ENCODE data around the gene WFDC5. TPM values are rescaled to one million over a fixed set of nuclear protein-coding genes. Genes with fewer than 3 reads are reported as not detected.
"Not testable (repeated sequence)": the region's sequence is repeated elsewhere in the genome, so short reads cannot be mapped to it uniquely, and the experiment has no call there.

The WFDC5 gene
- total and polyA plus RNA-seq, 8 donors = 3.7 TPM; not detected in 7

DNA sequence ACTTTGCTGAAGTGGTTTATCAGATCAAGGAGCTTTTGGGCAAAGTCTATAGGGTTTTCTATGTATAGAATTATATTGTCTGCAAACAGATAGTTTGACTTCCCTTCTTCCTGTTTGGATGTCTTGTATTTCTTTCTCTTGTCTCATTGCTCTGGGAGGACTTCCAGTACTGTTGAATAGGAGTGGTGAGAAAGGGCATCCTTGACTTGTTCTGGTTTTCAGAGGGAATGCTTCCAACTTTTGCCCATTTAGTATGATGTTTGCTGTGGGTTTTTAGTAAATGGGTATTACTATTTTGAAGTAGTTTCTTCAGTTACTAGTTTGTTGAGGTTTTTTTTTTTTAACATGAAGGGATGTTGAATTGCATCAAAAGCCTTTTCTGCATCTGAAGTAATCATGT lies 50.2 kb downstream of the WFDC5 start:
- Histone ChIP-seq H3K27ac (no peak overlapping the region), H3K27me3 (no peaks in the 10 kb centered on the region), H3K9me3 (no peaks in the 10 kb centered on the region), H3K4me3 (no peak overlapping the region), H3K36me3 (peaks cover 0 to 21% (median 3%) of the 10 kb centered on the region in 4 donors), H3K4me1 (peaks cover 0 to 15% (median 3%) of the 10 kb centered on the region in 4 donors)
- TF ChIP-seq EP300 (IDR thresholded peaks at IDR 0.05) (no peak), POLR2A (IDR thresholded peaks at IDR 0.05) (no peak), POLR2AphosphoS5 (IDR thresholded peaks at IDR 0.05) (no peak)
- TF ChIP-seq, protein P1, sequence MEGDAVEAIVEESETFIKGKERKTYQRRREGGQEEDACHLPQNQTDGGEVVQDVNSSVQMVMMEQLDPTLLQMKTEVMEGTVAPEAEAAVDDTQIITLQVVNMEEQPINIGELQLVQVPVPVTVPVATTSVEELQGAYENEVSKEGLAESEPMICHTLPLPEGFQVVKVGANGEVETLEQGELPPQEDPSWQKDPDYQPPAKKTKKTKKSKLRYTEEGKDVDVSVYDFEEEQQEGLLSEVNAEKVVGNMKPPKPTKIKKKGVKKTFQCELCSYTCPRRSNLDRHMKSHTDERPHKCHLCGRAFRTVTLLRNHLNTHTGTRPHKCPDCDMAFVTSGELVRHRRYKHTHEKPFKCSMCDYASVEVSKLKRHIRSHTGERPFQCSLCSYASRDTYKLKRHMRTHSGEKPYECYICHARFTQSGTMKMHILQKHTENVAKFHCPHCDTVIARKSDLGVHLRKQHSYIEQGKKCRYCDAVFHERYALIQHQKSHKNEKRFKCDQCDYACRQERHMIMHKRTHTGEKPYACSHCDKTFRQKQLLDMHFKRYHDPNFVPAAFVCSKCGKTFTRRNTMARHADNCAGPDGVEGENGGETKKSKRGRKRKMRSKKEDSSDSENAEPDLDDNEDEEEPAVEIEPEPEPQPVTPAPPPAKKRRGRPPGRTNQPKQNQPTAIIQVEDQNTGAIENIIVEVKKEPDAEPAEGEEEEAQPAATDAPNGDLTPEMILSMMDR (IDR thresholded peaks at IDR 0.05) = no peak
- DNase-seq = no peak
- intact Hi-C loops (cut with DNase I; ENCODE audit: low total_unique reads) = no loop called here

DNA sequence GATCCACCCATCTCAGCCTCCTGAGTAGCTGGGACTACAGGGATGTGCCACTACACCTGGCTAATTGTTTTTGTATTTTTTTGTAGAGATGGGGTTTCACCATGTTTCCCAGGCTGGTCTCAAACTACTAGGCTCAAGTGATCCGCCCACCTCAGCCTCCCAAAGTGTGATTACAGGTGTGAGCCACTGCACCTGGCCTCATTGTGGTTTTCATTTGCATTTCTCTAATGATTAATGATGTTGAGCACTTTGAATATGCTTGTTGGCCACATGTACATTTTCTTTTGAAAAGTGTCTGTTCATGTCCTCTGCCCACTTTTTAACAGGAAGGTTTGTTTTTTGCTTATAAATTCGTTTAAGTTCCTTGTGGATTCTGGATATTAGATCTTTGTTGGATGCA lies 51.9 kb downstream of the WFDC5 start:
- Histone ChIP-seq H3K4me1 (peaks cover 0 to 13% (median 0%) of the 10 kb centered on the region in 4 donors), H3K36me3 (peaks cover 0 to 19% (median 1%) of the 10 kb centered on the region in 4 donors)
- H3K27me3 ChIP-seq; DNase-seq; intact Hi-C loops (cut with DNase I; ENCODE audit: low total_unique reads); H3K4me3 ChIP-seq; H3K27ac ChIP-seq; H3K9me3 ChIP-seq: not testable (repeated sequence)
- WGBS, 5 donors = 82 to 97% (median 90%) methylated on average over 2 of the region's 2 CpGs

DNA sequence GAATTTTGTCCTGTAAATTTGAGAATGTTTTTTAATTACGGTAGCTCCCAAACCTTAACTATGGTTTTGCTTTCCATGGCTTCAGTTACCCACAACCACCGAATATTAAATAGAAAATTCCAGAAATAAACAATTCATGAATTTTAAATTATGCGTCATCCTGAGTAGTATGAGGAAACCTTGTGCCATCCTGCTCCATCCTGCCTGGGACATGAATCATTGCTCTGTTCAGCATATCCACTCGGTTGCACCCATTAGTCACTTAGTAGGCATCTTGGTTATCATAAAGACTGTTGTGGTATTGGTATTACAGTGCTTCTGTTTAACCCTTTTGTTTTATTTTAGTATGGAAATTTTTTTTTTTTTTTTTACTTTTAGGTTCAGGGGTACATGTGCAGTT lies 53.7 kb downstream of the WFDC5 start:
- H3K36me3 ChIP-seq = peaks cover 0 to 21% (median 8%) of the 10 kb centered on the region in 4 donors
- H3K4me3 ChIP-seq = no peak overlapping the region
- no peak overlapping the region for H3K27ac ChIP-seq
- H3K4me1 ChIP-seq = peaks cover 0 to 23% (median 5%) of the 10 kb centered on the region in 4 donors
- DNase-seq = no peak
- no peaks in the 10 kb centered on the region for H3K9me3 ChIP-seq
- intact Hi-C loops (cut with DNase I; ENCODE audit: low total_unique reads) = no loop called here
- 79 to 93% (median 88%) methylated on average over 4 of the region's 4 CpGs for WGBS, 5 donors
- TF ChIP-seq, protein P1 (IDR thresholded peaks at IDR 0.05) = no peak
- TF ChIP-seq EP300 (IDR thresholded peaks at IDR 0.05) (no peak), POLR2AphosphoS5 (IDR thresholded peaks at IDR 0.05) (no peak), POLR2A (IDR thresholded peaks at IDR 0.05) (no peak)
- H3K27me3 ChIP-seq = no peaks in the 10 kb centered on the region

DNA sequence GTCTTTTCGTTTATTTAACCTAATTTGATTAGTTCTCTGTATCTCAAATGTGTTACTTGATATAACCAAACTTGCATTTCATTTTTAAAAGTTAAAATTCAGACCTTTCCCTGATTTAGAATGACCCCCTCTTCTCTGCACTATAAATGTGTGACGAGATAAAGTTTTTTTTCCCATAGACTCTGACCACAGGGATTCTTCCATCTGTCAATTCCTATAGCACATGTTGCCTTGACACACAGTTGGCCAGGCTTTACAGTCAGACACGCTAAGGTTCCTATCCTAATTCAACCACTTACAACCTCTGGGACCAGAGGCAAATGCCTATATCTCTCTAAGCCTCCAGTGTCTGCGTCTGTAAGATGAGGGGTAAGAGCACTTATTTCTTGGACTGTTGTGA lies 54.7 kb downstream of the WFDC5 start:
- DNase-seq = no peak
- Histone ChIP-seq H3K4me1 (peaks cover 0 to 26% (median 5%) of the 10 kb centered on the region in 4 donors), H3K4me3 (no peak overlapping the region), H3K9me3 (no peaks in the 10 kb centered on the region), H3K36me3 (peaks cover 0 to 26% (median 8%) of the 10 kb centered on the region in 4 donors), H3K27ac (no peak overlapping the region), H3K27me3 (no peaks in the 10 kb centered on the region)
- TF ChIP-seq POLR2A (IDR thresholded peaks at IDR 0.05) (no peak), EP300 (IDR thresholded peaks at IDR 0.05) (no peak), POLR2AphosphoS5 (IDR thresholded peaks at IDR 0.05) (no peak)
- TF ChIP-seq, protein P1 (IDR thresholded peaks at IDR 0.05) = no peak
- WGBS, 5 donors = 86 to 91% (median 88%) methylated on average over 4 of the region's 4 CpGs
- intact Hi-C loops (cut with DNase I; ENCODE audit: low total_unique reads) = no loop called here

Other genes starting within 250 kb of the WFDC5 start
- gene YWHAB, start 229.5 kb downstream of the WFDC5 start, total RNA-seq = 100 to 1,000 TPM in 3 of 5 donors, 10 to 100 TPM in 2; 52.2 to 131 (median 109) TPM
- 100 to 1,000 TPM in 1 of 3 donors, 10 to 100 TPM in 2; 71.8 to 135 (median 76.9) TPM for gene YWHAB, start 229.5 kb downstream of the WFDC5 start, polyA plus RNA-seq
- gene PABPC1L, start 205.1 kb downstream of the WFDC5 start, total RNA-seq = 100 to 1,000 TPM in 1 of 5 donors, 10 to 100 TPM in 3, 1 to 10 TPM in 1; 8.6 to 106 (median 32.0) TPM
- gene PABPC1L, start 205.1 kb downstream of the WFDC5 start, polyA plus RNA-seq = 10 to 100 TPM; 15.0 to 38.9 (median 23.3) TPM
- gene TOMM34, start 154.8 kb downstream of the WFDC5 start, total RNA-seq = 10 to 100 TPM in 1 of 5 donors, 1 to 10 TPM in 4; 1.7 to 11.6 (median 4.9) TPM
- gene TOMM34, start 154.8 kb downstream of the WFDC5 start, polyA plus RNA-seq = 10 to 100 TPM; 14.4 to 15.7 (median 15.4) TPM
- 10 to 100 TPM; 16.5 to 49.6 (median 22.3) TPM for gene STK4, start 148.7 kb downstream of the WFDC5 start, total RNA-seq
- 1 to 10 TPM; 4.8 to 6.5 (median 6.4) TPM for gene STK4, start 148.7 kb downstream of the WFDC5 start, polyA plus RNA-seq
- not detected for gene KCNS1, start 14.0 kb downstream of the WFDC5 start, total RNA-seq
- under 1 TPM in 1 of 3 donors, not detected in 2; 0.30 TPM for gene KCNS1, start 14.0 kb downstream of the WFDC5 start, polyA plus RNA-seq
- gene WFDC12, start 9.3 kb upstream of the WFDC5 start, total RNA-seq = not detected
- gene WFDC12, start 9.3 kb upstream of the WFDC5 start, polyA plus RNA-seq = under 1 TPM in 1 of 3 donors, not detected in 2; 0.15 TPM
- 10 to 100 TPM in 1 of 5 donors, 1 to 10 TPM in 2, not detected in 2; 1.6 to 90.4 (median 2.3) TPM for gene PI3, start 59.7 kb upstream of the WFDC5 start, total RNA-seq
- 100 to 1,000 TPM in 1 of 3 donors, 10 to 100 TPM in 1, 1 to 10 TPM in 1; 4.0 to 172 (median 38.3) TPM for gene PI3, start 59.7 kb upstream of the WFDC5 start, polyA plus RNA-seq
- not detected for gene SEMG1, start 91.9 kb upstream of the WFDC5 start, total RNA-seq
- not detected for gene SEMG1, start 91.9 kb upstream of the WFDC5 start, polyA plus RNA-seq
- not detected for gene SEMG2, start 106.2 kb upstream of the WFDC5 start, total RNA-seq
- gene SEMG2, start 106.2 kb upstream of the WFDC5 start, polyA plus RNA-seq = not detected
- gene SLPI, start 139.4 kb upstream of the WFDC5 start, total RNA-seq = 100 to 1,000 TPM in 3 of 5 donors, 10 to 100 TPM in 1, 1 to 10 TPM in 1; 9.7 to 276 (median 127) TPM
- gene SLPI, start 139.4 kb upstream of the WFDC5 start, polyA plus RNA-seq = 100 to 1,000 TPM in 2 of 3 donors, 10 to 100 TPM in 1; 42.8 to 420 (median 150) TPM
- gene RBPJL, start 191.7 kb upstream of the WFDC5 start, total RNA-seq = 1 to 10 TPM in 1 of 5 donors, not detected in 4; 2.2 TPM
- 10 to 100 TPM in 1 of 3 donors, 1 to 10 TPM in 2; 2.7 to 10.4 (median 4.1) TPM for gene RBPJL, start 191.7 kb upstream of the WFDC5 start, polyA plus RNA-seq
- under 1 TPM in 1 of 5 donors, not detected in 4; 0.37 TPM for gene MATN4, start 193.1 kb upstream of the WFDC5 start, total RNA-seq
- under 1 TPM in 2 of 3 donors, not detected in 1; 0.25 to 0.30 TPM for gene MATN4, start 193.1 kb upstream of the WFDC5 start, polyA plus RNA-seq
- gene SDC4, start 233.2 kb upstream of the WFDC5 start, total RNA-seq = 100 to 1,000 TPM in 2 of 5 donors, 10 to 100 TPM in 3; 27.4 to 343 (median 81.4) TPM
- gene SDC4, start 233.2 kb upstream of the WFDC5 start, polyA plus RNA-seq = 10 to 100 TPM; 29.6 to 97.3 (median 78.8) TPM
- 100 to 1,000 TPM in 1 of 5 donors, 10 to 100 TPM in 4; 16.0 to 119 (median 25.1) TPM for gene SYS1, start 248.0 kb upstream of the WFDC5 start, total RNA-seq
- 10 to 100 TPM; 11.2 to 19.7 (median 18.8) TPM for gene SYS1, start 248.0 kb upstream of the WFDC5 start, polyA plus RNA-seq